Calu3 (cell line): ENCODE results near the gene SH2D3C. TPM values are rescaled to one million over a fixed set of nuclear protein-coding genes. Genes with fewer than 3 reads are reported as not detected.

ENCODE experiments used
- BruUV-seq: library from RNA; stranded (reverse); fragments of 400-500 nt; replicated peaks from 2 replicates; lab custom pipeline; 2021; lab: Mats Ljungman, UMichigan
- CTCF ChIA-PET: fragments of 300-600 bp; sonication (Branson Sonifier 250); formaldehyde crosslinking; loops from one replicate; lab custom pipeline; 2022; ENCODE audit warnings: antibody characterized with exemption; lab: Charles Lee
- DNase-seq: peaks from one replicate; pipeline ENCODE4 v3.0.0; 2022
- H3K27ac Mint-ChIP-seq: one replicate; pipeline ENCODE4 v1.8.0; 2022; ENCODE audit warnings: mixed read lengths; ENCODE audit not compliant: unreplicated experiment
- H3K27me3 Mint-ChIP-seq: one replicate; pipeline ENCODE4 v1.8.0; 2022; ENCODE audit warnings: mixed read lengths; ENCODE audit not compliant: unreplicated experiment
- H3K36me3 Mint-ChIP-seq: one replicate; pipeline ENCODE4 v1.8.0; 2022; ENCODE audit warnings: mild to moderate bottlenecking, moderate library complexity, mixed read lengths; ENCODE audit not compliant: insufficient read depth, unreplicated experiment
- H3K4me1 Mint-ChIP-seq: one replicate; pipeline ENCODE4 v1.8.0; 2022; ENCODE audit warnings: mild to moderate bottlenecking, low read depth, mixed read lengths; ENCODE audit not compliant: unreplicated experiment
- H3K4me3 Mint-ChIP-seq: one replicate; pipeline ENCODE4 v1.8.0; 2022; ENCODE audit warnings: mild to moderate bottlenecking, low read depth, moderate library complexity, mixed read lengths; ENCODE audit not compliant: unreplicated experiment
- H3K9me3 Mint-ChIP-seq: one replicate; pipeline ENCODE4 v1.8.0; 2022; ENCODE audit warnings: low read depth, mixed read lengths; ENCODE audit not compliant: unreplicated experiment
- CTCF ChIP-seq: fragments of 200-600 bp; IDR thresholded peaks from one replicate; pipeline ENCODE4 v1.8.0; 2022; ENCODE audit warnings: antibody characterized with exemption; ENCODE audit not compliant: unreplicated experiment
- intact Hi-C: fragments of 100-400 bp; cut with micrococcal nuclease; formaldehyde crosslinking; loops from one replicate; pipeline ENCODE4 v1.10.0; 2022; ENCODE audit not compliant: unreplicated experiment
- total RNA-seq: library from RNA; stranded (reverse); gene quantifications from 2 replicates; pipeline ENCODE4 v1.2.3, GENCODE V29; 2022

The SH2D3C gene
- total RNA-seq, 1 experiment from 2014 or later = not detected

- Mint-ChIP-seq H3K27ac (no peak overlapping the region), H3K27me3 (peaks cover 10% of the 10 kb centered on the region), H3K4me3 (no peak overlapping the region), H3K9me3 (no peaks in the 10 kb centered on the region), H3K36me3 (peaks cover 21% of the 10 kb centered on the region), H3K4me1 (peaks cover 10% of the 10 kb centered on the region)
- TF ChIP-seq CTCF = no peak
- DNase-seq = no peak
- CTCF ChIA-PET = no interaction called here
- intact Hi-C loops = no loop called here
- no TSS peak for BruUV-seq
These were observed 58.2 kb downstream of the SH2D3C start for GRCh38 chr9:127720031-127720864.

GRCh38 chr9:127717766-127718165, 60.7 kb downstream of the SH2D3C start:
- Mint-ChIP-seq H3K36me3 (peaks cover 37% of the 10 kb centered on the region), H3K27ac (no peak overlapping the region), H3K4me3 (no peak overlapping the region), H3K9me3 (no peaks in the 10 kb centered on the region), H3K4me1 (peaks cover 10% of the 10 kb centered on the region), H3K27me3 (peaks cover 10% of the 10 kb centered on the region)
- DNase-seq = no peak
- TF ChIP-seq CTCF = no peak
- no TSS peak for BruUV-seq
- intact Hi-C loops = no loop called here
- CTCF ChIA-PET = no interaction called here

GRCh38 chr9:127716412-127716811, 62.1 kb downstream of the SH2D3C start:
- TF ChIP-seq CTCF = no peak
- DNase-seq = no peak
- H3K4me1 Mint-ChIP-seq = peaks cover 8% of the 10 kb centered on the region
- H3K27me3 Mint-ChIP-seq = peaks cover 10% of the 10 kb centered on the region
- CTCF ChIA-PET = interaction anchor here (0.9 to 1.4 kb wide), 3 partner anchors 10 to 130 kb away, joined by 3 to 8 read pairs (median 3); partner anchors contain the start of genes CFAP157 and TOR2A
- BruUV-seq = no TSS peak
- H3K4me3 Mint-ChIP-seq = peak overlapping the region; percentile 86
- intact Hi-C loops = no loop called here
- peaks cover 45% of the 10 kb centered on the region for H3K36me3 Mint-ChIP-seq
- no peaks in the 10 kb centered on the region for H3K9me3 Mint-ChIP-seq
- no peak overlapping the region for H3K27ac Mint-ChIP-seq

GRCh38 chr9:127715470-127716337, 62.8 kb downstream of the SH2D3C start, which contains the start of the genes PTRH1 and TTC16:
TSS of gene PTRH1 (minus strand) at chr9:127715663. CDS start at chr9:127715639, 24 bp downstream.
TSS of gene TTC16 (plus strand) at chr9:127716079. CDS start at chr9:127716146, 67 bp downstream.
- H3K9me3 Mint-ChIP-seq = no peaks in the 10 kb centered on the region
- peak within 1 kb of the TSS; percentile 86 for H3K4me3 Mint-ChIP-seq
- H3K4me1 Mint-ChIP-seq = peaks cover 1% of the 10 kb centered on the region
- intact Hi-C loops = no loop called here
- peaks cover 6% of the 10 kb centered on the region for H3K27me3 Mint-ChIP-seq
- peaks cover 46% of the 10 kb centered on the region for H3K36me3 Mint-ChIP-seq
- peak; percentile 94 for DNase-seq
- no peak for TF ChIP-seq CTCF
- no TSS peak for BruUV-seq
- H3K27ac Mint-ChIP-seq = peak within 1 kb of the TSS; percentile 86
- CTCF ChIA-PET = interaction anchor here (0.9 to 1.4 kb wide), 4 partner anchors 10 to 129 kb away, joined by 3 to 8 read pairs (median 4); partner anchors contain the start of genes CFAP157 and TOR2A
